GM12892 (cell line): ENCODE data around the gene HYAL2.

Source experiments
- POLR2A ChIP-seq: IDR thresholded peaks from 2 replicates; pipeline ENCODE4 v1.6.1; 2011; ENCODE audit warnings: low read depth, low read length, control low read depth
- POLR2AphosphoS5 ChIP-seq: IDR thresholded peaks from 2 replicates; pipeline ENCODE4 v1.6.1; 2011; ENCODE audit warnings: low read depth, low read length, control low read depth
- TAF1 ChIP-seq: IDR thresholded peaks from 2 replicates; pipeline ENCODE4 v1.6.1; 2011; ENCODE audit warnings: low read depth, mild to moderate bottlenecking, control low read depth, low read length, borderline replicate concordance

DNA sequence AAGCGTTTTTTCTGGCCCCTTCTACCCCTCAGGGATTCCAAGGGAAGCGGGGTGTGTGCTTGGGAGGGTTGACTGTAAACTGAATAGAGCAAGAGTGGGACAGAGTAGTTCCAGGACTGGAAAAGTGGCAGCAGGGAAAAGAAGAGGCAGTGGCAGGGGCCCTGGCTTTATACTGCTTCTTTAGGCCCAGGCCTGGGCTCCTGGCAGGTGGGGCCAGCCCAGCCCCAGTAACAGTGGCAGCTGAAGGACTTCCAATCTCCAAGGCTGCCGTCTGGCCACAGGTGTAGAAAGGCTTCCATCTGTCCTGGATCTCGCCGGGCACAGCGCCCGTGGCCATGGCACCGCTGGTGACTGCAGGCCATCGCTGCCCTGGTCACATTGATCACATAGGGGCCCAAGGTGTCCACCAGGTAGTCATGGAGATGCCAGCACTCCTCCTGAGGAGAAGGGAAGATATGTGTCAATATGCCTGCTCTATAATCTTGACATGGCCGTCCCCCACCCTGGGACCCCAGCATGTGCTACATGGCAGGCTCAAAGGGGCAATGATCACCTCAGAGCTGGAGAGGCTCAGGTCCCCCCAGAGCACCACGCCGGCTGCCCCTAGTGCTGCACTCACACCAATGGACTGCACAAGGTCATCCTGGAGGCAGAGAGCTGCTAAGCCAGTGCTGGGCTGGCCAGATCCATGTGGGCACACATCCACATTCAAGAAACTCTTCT lies 29.3 kb downstream of the HYAL2 start:
- TF ChIP-seq POLR2A (no peak), TAF1 (no peak), POLR2AphosphoS5 (no peak)
